Osteocyte (in vitro differentiated cells): Measurements from ENCODE around the gene RANBP1. TPM values are rescaled to one million over a fixed set of nuclear protein-coding genes. Genes with fewer than 3 reads are reported as not detected.

Experiments used
- DNase-seq: peaks from one replicate; pipeline ENCODE4 v3.0.0; 2021; ENCODE audit warnings: mixed read lengths; ENCODE audit not compliant: unreplicated experiment; ENCODE audit errors: extremely low spot score
- H3K27ac Mint-ChIP-seq: one replicate; pipeline ENCODE4 v1.8.0; 2021; ENCODE audit warnings: mild to moderate bottlenecking, mixed read lengths; ENCODE audit not compliant: unreplicated experiment
- H3K27me3 Mint-ChIP-seq: one replicate; pipeline ENCODE4 v1.8.0; 2021; ENCODE audit warnings: mixed read lengths; ENCODE audit not compliant: unreplicated experiment
- H3K36me3 Mint-ChIP-seq: one replicate; pipeline ENCODE4 v1.8.0; 2021; ENCODE audit warnings: mixed read lengths; ENCODE audit not compliant: unreplicated experiment
- H3K4me1 Mint-ChIP-seq: one replicate; pipeline ENCODE4 v1.8.0; 2021; ENCODE audit warnings: mixed read lengths; ENCODE audit not compliant: unreplicated experiment
- H3K4me3 Mint-ChIP-seq: one replicate; pipeline ENCODE4 v1.8.0; 2021; ENCODE audit warnings: mild to moderate bottlenecking, moderate library complexity, mixed read lengths; ENCODE audit not compliant: unreplicated experiment
- H3K9me3 Mint-ChIP-seq: one replicate; pipeline ENCODE4 v1.8.0; 2021; ENCODE audit warnings: mixed read lengths; ENCODE audit not compliant: unreplicated experiment
- total RNA-seq: library from RNA; stranded (reverse); gene quantifications from 2 replicates; pipeline ENCODE4 v1.2.1, GENCODE V29; 2021
- TF ChIP-seq, protein P1 (sequence below): fragments of 200-600 bp; sonication (generic); IDR thresholded peaks from 2 replicates; pipeline ENCODE4 v1.5.0; 2021; ENCODE audit warnings: antibody characterized with exemption, mild to moderate bottlenecking, moderate library complexity

RANBP1 gene
- total RNA-seq, 1 donor from 2014 or later: 104 TPM

DNA sequence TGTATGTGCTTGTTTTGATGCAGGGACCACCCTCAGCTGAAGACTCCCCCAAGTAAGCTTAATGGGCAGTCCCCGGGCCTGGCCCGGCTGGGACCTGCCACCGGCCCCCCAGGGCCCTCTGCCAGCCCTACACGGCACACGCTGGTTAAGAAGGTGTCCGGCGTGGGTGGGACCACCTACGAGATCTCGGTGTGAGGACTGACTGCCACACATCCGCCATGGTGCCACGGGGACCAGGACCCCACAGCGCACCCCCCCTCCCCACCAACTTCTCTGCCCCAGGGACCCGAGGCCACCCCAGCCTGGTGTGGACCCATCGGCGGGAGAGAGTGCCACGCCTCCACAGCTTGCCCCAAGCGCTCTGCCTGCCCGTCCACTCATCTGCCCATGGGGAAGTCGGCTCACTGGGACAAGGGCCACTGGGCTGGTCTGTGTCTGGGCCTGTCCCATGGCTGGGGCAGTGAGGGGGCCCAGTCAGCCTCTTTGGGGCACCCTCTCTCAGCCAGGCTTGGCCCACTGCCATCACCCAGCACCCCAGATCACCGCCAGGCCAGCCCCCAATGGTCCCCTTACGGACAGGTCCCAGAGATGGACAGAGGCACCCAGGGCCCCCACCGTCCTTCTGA lies 29.4 kb downstream of the RANBP1 start:
- no peak overlapping the region for H3K27ac Mint-ChIP-seq
- H3K4me1 Mint-ChIP-seq: peaks cover 9% of the 10 kb centered on the region
- DNase-seq: no peak
- H3K27me3 Mint-ChIP-seq: no peaks in the 10 kb centered on the region
- no peak overlapping the region for H3K4me3 Mint-ChIP-seq
- no peaks in the 10 kb centered on the region for H3K9me3 Mint-ChIP-seq
- H3K36me3 Mint-ChIP-seq: peaks cover 2% of the 10 kb centered on the region
- TF ChIP-seq, protein P1, sequence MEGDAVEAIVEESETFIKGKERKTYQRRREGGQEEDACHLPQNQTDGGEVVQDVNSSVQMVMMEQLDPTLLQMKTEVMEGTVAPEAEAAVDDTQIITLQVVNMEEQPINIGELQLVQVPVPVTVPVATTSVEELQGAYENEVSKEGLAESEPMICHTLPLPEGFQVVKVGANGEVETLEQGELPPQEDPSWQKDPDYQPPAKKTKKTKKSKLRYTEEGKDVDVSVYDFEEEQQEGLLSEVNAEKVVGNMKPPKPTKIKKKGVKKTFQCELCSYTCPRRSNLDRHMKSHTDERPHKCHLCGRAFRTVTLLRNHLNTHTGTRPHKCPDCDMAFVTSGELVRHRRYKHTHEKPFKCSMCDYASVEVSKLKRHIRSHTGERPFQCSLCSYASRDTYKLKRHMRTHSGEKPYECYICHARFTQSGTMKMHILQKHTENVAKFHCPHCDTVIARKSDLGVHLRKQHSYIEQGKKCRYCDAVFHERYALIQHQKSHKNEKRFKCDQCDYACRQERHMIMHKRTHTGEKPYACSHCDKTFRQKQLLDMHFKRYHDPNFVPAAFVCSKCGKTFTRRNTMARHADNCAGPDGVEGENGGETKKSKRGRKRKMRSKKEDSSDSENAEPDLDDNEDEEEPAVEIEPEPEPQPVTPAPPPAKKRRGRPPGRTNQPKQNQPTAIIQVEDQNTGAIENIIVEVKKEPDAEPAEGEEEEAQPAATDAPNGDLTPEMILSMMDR: no peak

DNA sequence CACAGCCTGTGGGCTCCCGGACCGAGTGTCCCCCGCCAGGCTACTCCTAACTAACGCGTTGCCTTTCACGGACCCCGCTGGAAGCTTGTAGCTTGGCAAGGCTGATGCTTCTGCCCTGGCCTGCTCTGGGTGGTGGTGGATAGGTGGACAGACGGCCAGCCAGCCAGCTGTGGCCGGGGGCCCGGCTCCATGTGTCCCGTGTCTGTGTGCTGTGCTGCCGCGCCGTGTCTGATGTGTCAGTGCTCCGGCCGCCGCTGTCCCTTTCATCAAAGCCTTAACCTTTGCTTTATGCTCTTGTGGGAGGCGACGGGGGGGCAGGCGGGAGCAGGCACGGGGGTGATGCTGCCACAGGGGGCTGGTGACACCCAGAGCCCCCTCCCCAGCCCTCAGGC lies 29.9 kb downstream of the RANBP1 start:
- no peaks in the 10 kb centered on the region for H3K27me3 Mint-ChIP-seq
- H3K4me1 Mint-ChIP-seq: peaks cover 9% of the 10 kb centered on the region

DNA sequence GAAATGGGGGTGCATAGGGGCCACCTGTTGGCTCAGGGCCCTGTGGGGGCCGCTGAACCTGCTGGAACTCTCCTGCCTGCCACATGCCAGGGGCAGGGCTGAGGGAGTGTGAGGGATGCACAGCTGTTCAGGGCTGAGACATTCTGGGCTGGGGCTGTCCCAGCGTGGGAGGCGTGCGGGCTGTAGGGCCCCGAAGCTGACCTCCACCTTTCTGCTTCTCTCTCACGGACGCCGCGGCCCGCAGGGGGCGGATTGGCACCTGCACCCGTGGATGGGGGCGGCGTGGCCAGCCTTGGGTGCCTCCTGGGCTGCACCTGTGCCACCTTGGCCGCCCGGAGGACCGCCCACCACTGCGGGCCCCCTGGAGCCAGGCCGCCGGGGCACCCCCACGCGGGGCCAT lies 30.9 kb downstream of the RANBP1 start:
- H3K27me3 Mint-ChIP-seq: no peaks in the 10 kb centered on the region
- H3K9me3 Mint-ChIP-seq: no peaks in the 10 kb centered on the region
- no peak overlapping the region for H3K4me3 Mint-ChIP-seq
- H3K4me1 Mint-ChIP-seq: peaks cover 4% of the 10 kb centered on the region
- peaks cover 2% of the 10 kb centered on the region for H3K36me3 Mint-ChIP-seq
- no peak overlapping the region for H3K27ac Mint-ChIP-seq
- DNase-seq: no peak
- TF ChIP-seq, protein P1: no peak

More for the DNA sequence above, 29.9 kb downstream of the RANBP1 start:
- no peak overlapping the region for H3K4me3 Mint-ChIP-seq
- H3K36me3 Mint-ChIP-seq: peaks cover 2% of the 10 kb centered on the region
- TF ChIP-seq, protein P1: no peak
- H3K27ac Mint-ChIP-seq: no peak overlapping the region
- H3K9me3 Mint-ChIP-seq: no peaks in the 10 kb centered on the region
- no peak for DNase-seq

DNA sequence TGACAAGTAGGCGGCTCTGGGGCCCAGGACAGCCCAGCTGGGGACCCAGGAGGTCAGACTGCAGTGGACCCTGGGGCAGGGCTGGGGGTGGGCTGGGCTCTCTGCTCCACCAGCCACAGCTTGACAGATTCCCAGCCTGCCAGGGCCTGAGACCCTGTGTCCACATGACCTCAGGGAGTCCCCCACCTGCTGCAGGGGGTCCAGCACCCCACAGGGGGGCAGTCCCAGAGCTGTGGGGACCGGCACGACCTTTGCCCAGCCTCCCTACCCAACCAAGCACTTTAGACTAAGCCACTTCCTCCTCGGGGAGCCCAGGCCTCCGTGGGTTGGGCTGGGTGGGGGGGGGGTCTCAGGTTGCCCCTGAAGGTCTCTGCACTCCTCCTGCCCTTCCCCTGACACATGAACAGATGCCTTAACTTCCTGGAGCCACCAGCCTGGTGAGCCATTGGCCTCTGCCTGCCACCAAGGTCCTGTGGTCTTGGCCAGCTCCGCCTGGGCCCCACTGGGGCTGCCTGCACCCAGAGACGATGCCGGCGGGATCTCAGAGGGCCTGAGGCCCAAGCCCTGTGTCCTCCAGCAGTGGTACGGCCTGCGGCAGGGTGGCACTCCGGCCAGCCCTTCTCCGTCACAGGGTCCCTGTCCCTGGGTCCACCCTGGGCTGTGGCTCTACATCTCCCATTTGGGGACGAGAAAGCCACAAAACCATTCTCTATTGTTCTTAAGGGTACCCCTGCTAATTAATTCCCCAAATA lies 31.5 kb downstream of the RANBP1 start:
- peaks cover 2% of the 10 kb centered on the region for H3K36me3 Mint-ChIP-seq
- no peak overlapping the region for H3K27ac Mint-ChIP-seq
- no peaks in the 10 kb centered on the region for H3K27me3 Mint-ChIP-seq
- no peak overlapping the region for H3K4me3 Mint-ChIP-seq
- TF ChIP-seq, protein P1: no peak
- DNase-seq: no peak
- H3K9me3 Mint-ChIP-seq: no peaks in the 10 kb centered on the region
- no peaks in the 10 kb centered on the region for H3K4me1 Mint-ChIP-seq

DNA sequence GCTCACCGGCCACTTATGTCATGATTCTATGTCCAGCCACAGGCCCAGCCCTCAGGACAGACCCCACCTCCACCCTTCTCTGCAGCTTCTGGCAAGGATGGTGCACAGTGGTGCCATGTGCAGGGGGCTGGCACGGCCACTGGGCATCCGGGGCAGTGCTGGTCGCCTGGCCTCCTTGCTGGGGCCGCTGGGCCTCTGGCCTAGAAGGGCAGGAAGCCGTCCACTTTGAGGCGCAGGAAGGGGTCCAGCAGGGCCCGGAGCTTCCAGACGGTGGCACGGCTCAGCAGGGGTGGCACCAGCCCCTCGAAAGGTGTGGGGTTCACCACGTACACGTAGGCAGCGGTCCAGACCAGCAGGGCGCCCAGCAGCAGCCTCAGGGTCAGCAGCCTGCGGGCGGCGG lies 32.5 kb downstream of the RANBP1 start:
- no peak for DNase-seq
- H3K9me3 Mint-ChIP-seq: no peaks in the 10 kb centered on the region
- no peaks in the 10 kb centered on the region for H3K4me1 Mint-ChIP-seq
- H3K27ac Mint-ChIP-seq: no peak overlapping the region
- TF ChIP-seq, protein P1: no peak
- no peak overlapping the region for H3K4me3 Mint-ChIP-seq
- no peaks in the 10 kb centered on the region for H3K27me3 Mint-ChIP-seq
- H3K36me3 Mint-ChIP-seq: peaks cover 2% of the 10 kb centered on the region
